ENCODE results near the gene NT5DC3. TPM values are rescaled to one million over a fixed set of nuclear protein-coding genes. Genes with fewer than 3 reads are reported as not detected.

NT5DC3 gene
- total RNA-seq, 1 donor from 2014 or later: 4.0 TPM

GRCh38 chr12:103823871-103824270, 17.2 kb downstream of the NT5DC3 start:
- DNase-seq (no peak), ATAC-seq (no peak)
- no peaks in the 10 kb centered on the region for H3K36me3 ChIP-seq
- intact Hi-C loops (cut with DNase I): no loop called here
- H3K4me1 ChIP-seq: peaks cover 11% of the 10 kb centered on the region
- no peak for TF ChIP-seq CTCF (IDR thresholded peaks at IDR 0.05)
- no peak overlapping the region for H3K4me3 ChIP-seq
- peaks cover 6% of the 10 kb centered on the region for H3K9me3 ChIP-seq
- no peak overlapping the region for H3K27ac ChIP-seq
- no peaks in the 10 kb centered on the region for H3K27me3 ChIP-seq (ENCODE audit: low read depth)

- H3K27ac ChIP-seq: no peak overlapping the region
- no peak overlapping the region for H3K4me3 ChIP-seq
- no peaks in the 10 kb centered on the region for H3K36me3 ChIP-seq
- H3K9me3 ChIP-seq: peaks cover 6% of the 10 kb centered on the region
- intact Hi-C loops (cut with DNase I): no loop called here
- DNase-seq (no peak), ATAC-seq (no peak)
- TF ChIP-seq CTCF (IDR thresholded peaks at IDR 0.05): no peak
- H3K27me3 ChIP-seq (ENCODE audit: low read depth): no peaks in the 10 kb centered on the region
- H3K4me1 ChIP-seq: no peaks in the 10 kb centered on the region
Measured at GRCh38 chr12:103821773-103822172, 19.3 kb downstream of the NT5DC3 start.

GRCh38 chr12:103820881-103821489, 20.0 kb downstream of the NT5DC3 start:
- intact Hi-C loops (cut with DNase I): no loop called here
- Histone ChIP-seq H3K4me3 (no peak overlapping the region), H3K27me3 (ENCODE audit: low read depth) (no peaks in the 10 kb centered on the region), H3K9me3 (peaks cover 6% of the 10 kb centered on the region), H3K4me1 (no peaks in the 10 kb centered on the region), H3K27ac (no peak overlapping the region), H3K36me3 (no peaks in the 10 kb centered on the region)
- DNase-seq: no peak
- no peak for ATAC-seq
- TF ChIP-seq CTCF (IDR thresholded peaks at IDR 0.05): no peak

GRCh38 chr12:103820361-103820760, 20.7 kb downstream of the NT5DC3 start:
- Histone ChIP-seq H3K36me3 (no peaks in the 10 kb centered on the region), H3K4me1 (no peaks in the 10 kb centered on the region), H3K4me3 (no peak overlapping the region), H3K27me3 (ENCODE audit: low read depth) (no peaks in the 10 kb centered on the region), H3K27ac (no peak overlapping the region), H3K9me3 (peaks cover 6% of the 10 kb centered on the region)
- DNase-seq (no peak), ATAC-seq (no peak)
- TF ChIP-seq CTCF (IDR thresholded peaks at IDR 0.05): no peak
- intact Hi-C loops (cut with DNase I): no loop called here

- H3K27ac ChIP-seq: no peak overlapping the region
- no peaks in the 10 kb centered on the region for H3K36me3 ChIP-seq
- H3K9me3 ChIP-seq: peaks cover 6% of the 10 kb centered on the region
- no peaks in the 10 kb centered on the region for H3K27me3 ChIP-seq (ENCODE audit: low read depth)
- TF ChIP-seq CTCF (IDR thresholded peaks at IDR 0.05): no peak
- DNase-seq (no peak), ATAC-seq (no peak)
- intact Hi-C loops (cut with DNase I): no loop called here
- no peaks in the 10 kb centered on the region for H3K4me1 ChIP-seq
- no peak overlapping the region for H3K4me3 ChIP-seq
Measured at GRCh38 chr12:103819892-103820291, 21.1 kb downstream of the NT5DC3 start.
